GM21619 (cell line): ENCODE results near the gene SLC6A19.
"Not testable (repeated sequence)": the region's sequence is repeated elsewhere in the genome, so short reads cannot be mapped to it uniquely, and the experiment has no call there.

Experiments used
- ATAC-seq: cut with Tn5 transposase; IDR thresholded peaks from one replicate; pipeline ENCODE4 v1.9.1; 2021; ENCODE audit not compliant: unreplicated experiment

SLC6A19 gene

GRCh38 chr5:1201327-1202025, at the start of gene SLC6A19:
SLC6A19 (plus strand) TSS chr5:1201595; CDS start chr5:1201651, 56 bp downstream.
- ATAC-seq, result no peak

- no peak for ATAC-seq
These were observed 49.2 kb upstream of the SLC6A19 start for GRCh38 chr5:1152156-1152555.

- ATAC-seq, result no peak
These were observed 48.6 kb upstream of the SLC6A19 start for GRCh38 chr5:1152771-1153282.

- ATAC-seq, result no peak
These were observed 48.0 kb upstream of the SLC6A19 start for GRCh38 chr5:1153428-1153827.

- no peak for ATAC-seq
These were observed 46.0 kb upstream of the SLC6A19 start for GRCh38 chr5:1155191-1156032.

GRCh38 chr5:1156033-1156753, 45.2 kb upstream of the SLC6A19 start:
- no peak for ATAC-seq

- ATAC-seq, result no peak
These were observed 44.5 kb upstream of the SLC6A19 start for GRCh38 chr5:1156754-1157460.

GRCh38 chr5:1157461-1157986, 43.9 kb upstream of the SLC6A19 start:
- ATAC-seq, result not testable (repeated sequence)

GRCh38 chr5:1158647-1159340, 42.6 kb upstream of the SLC6A19 start:
- no peak for ATAC-seq

- ATAC-seq, result no peak
These were observed 42.1 kb upstream of the SLC6A19 start for GRCh38 chr5:1159341-1159675.

- ATAC-seq, result no peak
These were observed 41.5 kb upstream of the SLC6A19 start for GRCh38 chr5:1159774-1160406.

- ATAC-seq, result no peak
These were observed 40.1 kb upstream of the SLC6A19 start for GRCh38 chr5:1161108-1161832.

GRCh38 chr5:1161833-1162229, 39.6 kb upstream of the SLC6A19 start:
- ATAC-seq, result no peak

- ATAC-seq, result no peak
These were observed 39.1 kb upstream of the SLC6A19 start for GRCh38 chr5:1162276-1162675.

GRCh38 chr5:1162751-1163150, 38.6 kb upstream of the SLC6A19 start:
- no peak for ATAC-seq

- ATAC-seq, result no peak
These were observed 38.0 kb upstream of the SLC6A19 start for GRCh38 chr5:1163366-1163765.

- no peak for ATAC-seq
These were observed 37.5 kb upstream of the SLC6A19 start for GRCh38 chr5:1163879-1164278.

GRCh38 chr5:1164696-1165630, 36.4 kb upstream of the SLC6A19 start:
- no peak for ATAC-seq
